Stimulated activated CD4-positive, alpha-beta T cell treated with anti-CD3 and anti-CD28 coated beads, Interleukin-15, amount 100 ng/mL, for 24 hours (primary cell): Measurements from ENCODE around the gene KLHL4.
"Not testable (repeated sequence)": the region's sequence is repeated elsewhere in the genome, so short reads cannot be mapped to it uniquely, and the experiment has no call there.

Experiments used
- DNase-seq: peaks from one replicate; pipeline ENCODE4 v3.0.0-alpha.2; 2020

Gene KLHL4

DNA sequence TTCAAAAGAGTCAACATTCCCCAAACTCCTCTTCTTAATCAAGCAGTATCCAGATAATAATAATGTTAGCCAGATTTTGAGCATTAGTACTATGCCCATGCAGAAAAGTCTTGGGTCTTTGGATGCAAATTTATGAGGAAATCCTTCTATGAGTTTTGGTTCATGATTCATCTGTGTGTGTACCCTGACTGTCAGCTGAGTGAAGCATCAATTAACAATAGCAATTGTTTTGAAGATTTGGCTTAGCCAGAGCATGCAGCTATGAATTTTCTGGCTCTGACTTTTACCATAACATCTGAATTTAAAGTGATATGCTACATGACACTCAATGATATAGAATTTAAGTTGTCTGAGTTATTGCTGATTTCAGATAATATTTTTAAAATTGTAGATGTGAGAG, 145.8 kb downstream of the KLHL4 start:
- no peak for DNase-seq

DNA sequence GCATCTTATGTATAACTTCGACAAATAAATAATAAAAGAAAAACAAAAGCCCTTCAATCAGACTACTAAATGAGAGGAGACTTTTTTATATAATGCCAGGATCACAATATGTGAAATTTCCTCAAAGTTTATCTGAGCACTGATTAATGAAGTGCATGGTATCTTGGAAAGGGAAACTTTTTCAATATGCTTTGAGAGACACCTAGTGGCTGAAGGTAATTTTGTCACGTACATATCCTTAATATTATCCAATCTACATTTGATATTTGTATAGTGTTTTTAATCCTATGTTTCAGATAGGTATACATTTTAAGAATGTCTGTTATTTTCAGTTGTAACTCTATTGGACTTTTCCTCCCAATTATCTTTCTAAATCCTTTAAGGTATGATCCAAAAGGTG, 146.8 kb downstream of the KLHL4 start:
- no peak for DNase-seq

DNA sequence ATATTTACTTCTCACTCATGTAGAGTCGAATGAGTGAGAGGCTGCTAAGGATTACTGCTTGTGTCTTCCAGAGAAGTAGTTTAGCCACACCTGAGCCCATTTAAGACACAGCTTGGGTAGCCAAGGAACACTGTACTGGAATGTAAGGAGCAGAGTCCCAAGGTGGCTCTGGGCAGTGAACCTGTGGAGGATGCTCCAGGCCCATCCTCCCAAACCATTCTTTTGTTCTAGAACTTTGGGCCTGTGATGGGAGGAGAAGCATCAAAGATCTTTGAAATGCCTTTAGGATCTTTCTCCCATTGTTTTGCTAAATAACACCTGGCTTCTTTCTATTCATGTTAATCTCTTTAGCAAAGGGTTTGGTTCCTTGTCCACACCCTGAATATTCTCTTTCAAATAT, 162.2 kb downstream of the KLHL4 start:
- no peak for DNase-seq

GRCh38 chrX:87687703-87688102, 170.1 kb downstream of the KLHL4 start:
- DNase-seq: no peak

DNA sequence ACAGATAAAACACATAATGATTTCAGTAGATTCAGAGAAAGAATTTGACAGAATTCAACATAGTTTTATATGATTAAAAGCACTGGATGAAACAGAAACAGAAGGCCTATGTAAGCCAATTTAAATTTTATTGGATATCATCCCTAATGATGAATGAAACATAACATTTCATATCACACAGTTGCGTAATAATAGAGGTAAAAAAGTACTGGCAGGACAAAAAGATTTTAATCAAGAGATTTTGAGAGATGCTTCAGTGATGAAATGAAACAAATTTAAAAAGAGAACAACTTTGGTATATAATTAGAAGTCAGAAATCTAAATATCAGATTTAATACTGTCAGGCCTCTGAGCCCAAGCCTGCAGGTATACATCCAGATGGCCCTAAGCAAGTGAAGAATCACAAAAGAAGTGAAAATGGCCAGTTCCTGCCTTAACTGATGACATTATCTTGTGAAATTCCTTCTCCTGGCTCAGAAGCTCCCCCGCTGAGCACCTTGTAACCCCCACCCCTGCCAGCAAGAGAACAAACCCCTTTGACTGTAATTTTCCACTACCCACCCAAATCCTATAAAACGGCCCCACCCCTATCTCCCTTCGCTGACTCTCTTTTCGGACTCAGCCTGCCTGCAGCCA, 170.6 kb downstream of the KLHL4 start:
- DNase-seq: not testable (repeated sequence)

DNA sequence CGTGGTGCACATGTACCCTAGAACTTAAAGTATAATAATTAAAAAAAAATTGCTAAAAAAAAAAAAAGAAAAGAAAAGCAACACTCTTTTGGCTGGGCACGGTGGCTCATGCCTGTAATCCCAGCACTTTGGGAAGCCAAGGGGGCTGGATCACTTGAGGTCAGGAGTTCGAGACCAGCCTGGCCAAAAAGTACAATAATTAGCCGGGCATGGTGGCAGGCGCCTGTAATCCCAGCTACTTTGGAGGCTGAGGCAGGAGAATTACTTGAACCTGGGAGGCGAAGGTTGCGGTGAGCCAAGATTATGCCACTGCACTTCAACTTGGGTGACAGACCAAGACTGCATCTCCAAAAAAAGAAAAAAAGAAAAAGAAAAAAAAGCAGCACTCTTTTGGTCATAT, 171.6 kb downstream of the KLHL4 start:
- not testable (repeated sequence) for DNase-seq

DNA sequence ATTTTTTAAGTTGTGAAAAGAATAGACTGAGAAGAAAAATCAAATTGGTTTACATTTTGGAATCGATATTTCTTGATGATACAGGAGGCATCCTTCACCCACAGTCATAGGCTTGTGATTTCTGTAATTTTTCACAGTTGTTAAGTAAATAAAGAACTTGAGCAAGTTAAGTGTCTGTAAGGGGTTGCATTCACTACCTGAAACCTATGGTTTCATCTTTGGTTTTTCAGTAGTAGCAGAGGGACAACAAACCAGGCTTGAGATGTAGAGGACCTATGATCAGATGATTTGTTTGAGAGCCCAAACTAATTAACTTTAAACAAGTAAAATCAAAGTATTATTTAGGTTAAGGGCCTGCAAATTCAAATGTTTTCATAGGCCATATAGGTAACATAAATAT, 175.6 kb downstream of the KLHL4 start:
- no peak for DNase-seq

GRCh38 chrX:87697409-87697808, 179.8 kb downstream of the KLHL4 start:
- no peak for DNase-seq

DNA sequence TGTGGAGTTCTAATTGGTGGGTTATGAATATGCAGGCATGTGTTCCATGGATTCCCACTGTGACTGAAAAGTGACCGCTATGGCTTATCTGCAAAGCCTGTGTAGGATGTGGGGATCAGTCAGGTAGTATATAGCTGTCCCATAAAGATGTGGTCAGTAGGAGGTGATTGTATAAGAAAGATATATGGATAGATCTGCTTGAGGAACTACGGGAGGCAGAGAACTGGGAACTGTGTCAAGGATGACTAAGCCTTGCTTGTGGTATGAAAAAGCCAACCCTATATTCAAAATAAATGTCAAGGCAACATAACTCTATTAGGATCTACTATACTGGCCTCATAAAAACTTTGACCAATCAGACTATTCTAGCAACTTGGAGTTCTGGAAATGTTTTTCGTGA, 185.2 kb downstream of the KLHL4 start:
- no peak for DNase-seq

GRCh38 chrX:87703469-87703868, 185.9 kb downstream of the KLHL4 start:
- DNase-seq: not testable (repeated sequence)

- no peak for DNase-seq
Measured at GRCh38 chrX:87706134-87706533, 188.5 kb downstream of the KLHL4 start.

GRCh38 chrX:87710580-87710979, 193.0 kb downstream of the KLHL4 start:
- no peak for DNase-seq
